HCT116 (cell line): ENCODE results near the gene AKT3. TPM values are rescaled to one million over a fixed set of nuclear protein-coding genes. Genes with fewer than 3 reads are reported as not detected.

ENCODE experiments used
- ATAC-seq: fragments of 200-7000 bp; cut with Tn5 transposase; 2 replicates; pipeline ENCODE4 v1.9.1; 2020; ENCODE audit warnings: mild to moderate bottlenecking, moderate library complexity
- BruUV-seq: library from RNA; stranded (reverse); fragments of 400-500 nt; replicated peaks from 2 replicates; lab custom pipeline; 2021; lab: Mats Ljungman, UMichigan
- CTCF ChIA-PET: fragments of 300-600 bp; sonication (Branson Sonifier 250); formaldehyde crosslinking; loops from one replicate; lab custom pipeline; 2021; ENCODE audit warnings: antibody characterized with exemption; lab: Charles Lee
- POLR2A ChIA-PET: fragments of 300-600, 350-600 bp; sonication (Branson Sonifier 250); formaldehyde crosslinking; loops from one replicate; lab custom pipeline; 2021; ENCODE audit warnings: antibody characterized with exemption; lab: Charles Lee
- RAD21 ChIA-PET, 2 experiments: fragments of 300-600 bp; sonication (Branson Sonifier 250); formaldehyde crosslinking; loops; one replicate each; lab custom pipeline; 2023; ENCODE audit warnings: low total read pairs in 2 of 2; ENCODE audit not compliant: uncharacterized antibody in 2 of 2, unreplicated experiment in 2 of 2, low non-redundant PET in 1 of 2; lab: Charles Lee
- DNase-seq: peaks from one replicate; pipeline ENCODE4 v3.0.0-alpha.2; 2010; ENCODE audit warnings: low read depth, low spot score
- H2AFZ ChIP-seq: fragments of 200-600 bp; shearing (Covaris generic), sonication (generic); 2 replicates; pipeline ENCODE4 v1.6.1; 2017; ENCODE audit warnings: low read depth, mixed run types, mixed read lengths, antibody characterized with exemption, low read length; ENCODE audit not compliant: poor library complexity, severe bottlenecking
- H3K27ac ChIP-seq: 2 replicates; pipeline ENCODE4 v1.5.1; 2012; ENCODE audit warnings: low read depth, low read length
- H3K27me3 ChIP-seq: fragments of 200-600 bp; sonication (generic); 2 replicates; pipeline ENCODE4 v1.6.1; 2016; ENCODE audit warnings: mixed run types, low read length, mixed read lengths; ENCODE audit not compliant: insufficient read depth
- H3K36me3 ChIP-seq, 2 experiments: fragments of 200-500 bp in 1 of 2; fragments of 200-600 bp in 1 of 2; sonication (Bioruptor generic) in 1 of 2; sonication (generic) in 1 of 2; 2 replicates each; pipeline versions ENCODE4 v1.5.1 to v1.6.1; 2014 to 2016; ENCODE audit warnings: low read length in 2 of 2, inconsistent platforms in 1 of 2, mixed read lengths in 1 of 2, mixed run types in 1 of 2; ENCODE audit not compliant: insufficient read depth in 2 of 2, control insufficient read depth in 1 of 2
- H3K4me1 ChIP-seq, 2 experiments: fragments of 200-600 bp in 1 of 2; sonication (generic) in 1 of 2; 2 replicates each; pipeline versions ENCODE4 v1.5.1 to v1.6.1; 2012 to 2017; ENCODE audit warnings: low read length in 2 of 2, inconsistent platforms in 1 of 2, mild to moderate bottlenecking in 1 of 2, mixed read lengths in 1 of 2, mixed run types in 1 of 2, moderate library complexity in 1 of 2; ENCODE audit not compliant: insufficient read depth in 2 of 2, control insufficient read depth in 1 of 2
- H3K4me2 ChIP-seq: fragments of 200-600 bp; sonication (generic); 2 replicates; pipeline ENCODE4 v1.6.1; 2017; ENCODE audit warnings: mixed run types, low read length, mixed read lengths
- H3K4me3 ChIP-seq, 2 experiments: fragments of 200-600 bp in 1 of 2; sonication (generic) in 1 of 2; replicated peaks in 1 of 2; 2 replicates each; pipeline ENCODE4 v1.5.1; 2011 to 2016; ENCODE audit warnings: low read length in 2 of 2, control low read depth in 1 of 2, low read depth in 1 of 2, mild to moderate bottlenecking in 1 of 2, mixed read lengths in 1 of 2, mixed run types in 1 of 2
- H3K79me2 ChIP-seq: fragments of 200-600 bp; sonication (generic); 2 replicates; pipeline ENCODE4 v1.6.1; 2017; ENCODE audit warnings: mild to moderate bottlenecking, mixed run types, low read length, moderate library complexity, mixed read lengths; ENCODE audit not compliant: insufficient read depth
- H3K9ac ChIP-seq: fragments of 200-600 bp; sonication (generic); 2 replicates; pipeline ENCODE4 v1.6.1; 2016; ENCODE audit warnings: low read length, mixed read lengths
- H3K9me2 ChIP-seq: fragments of 200-600 bp; sonication (generic), shearing (Covaris generic); 2 replicates; pipeline ENCODE4 v1.6.1; 2017; ENCODE audit warnings: mixed run types, mild to moderate bottlenecking, moderate library complexity; ENCODE audit not compliant: insufficient read depth
- H3K9me3 ChIP-seq, 2 experiments: fragments of 200-500 bp in 1 of 2; fragments of 200-600 bp in 1 of 2; sonication (Bioruptor generic) in 1 of 2; sonication (generic) in 1 of 2; 2 replicates each; pipeline ENCODE4 v1.6.1; 2014 to 2017; ENCODE audit warnings: low read length in 2 of 2, mixed read lengths in 2 of 2, inconsistent platforms in 1 of 2, low read depth in 1 of 2, mild to moderate bottlenecking in 1 of 2, mixed run types in 1 of 2, moderate library complexity in 1 of 2; ENCODE audit not compliant: control insufficient read depth in 1 of 2, insufficient read depth in 1 of 2
- H4K20me1 ChIP-seq: fragments of 200-600 bp; sonication (generic), shearing (Covaris generic); 2 replicates; pipeline ENCODE4 v1.6.1; 2017; ENCODE audit warnings: mixed run types, mild to moderate bottlenecking, moderate library complexity; ENCODE audit not compliant: insufficient read depth
- CEBPB ChIP-seq: IDR thresholded peaks from 2 replicates; pipeline ENCODE4 v1.6.1; 2012; ENCODE audit warnings: low read depth
- EGR1 ChIP-seq: IDR thresholded peaks from 2 replicates; pipeline ENCODE4 v1.6.1; 2012; ENCODE audit warnings: low read depth
- EZH2 ChIP-seq: fragments of 200-600 bp; sonication (generic); IDR thresholded peaks from 2 replicates; pipeline ENCODE4 v1.6.1; 2017; ENCODE audit warnings: antibody characterized with exemption, mixed run types
- EZH2phosphoT487 ChIP-seq: fragments of 200-600 bp; IDR thresholded peaks from 2 replicates; pipeline ENCODE4 v1.6.1; 2018; ENCODE audit warnings: antibody characterized with exemption, borderline replicate concordance
- RAD21 ChIP-seq: IDR thresholded peaks from 2 replicates; pipeline ENCODE4 v1.6.1; 2012; ENCODE audit warnings: low read depth, mild to moderate bottlenecking
- SRF ChIP-seq: IDR thresholded peaks from 2 replicates; pipeline ENCODE4 v1.6.1; 2012; ENCODE audit warnings: low read depth
- TCF7L2 ChIP-seq: IDR thresholded peaks from 2 replicates; pipeline ENCODE4 v1.7.0; 2011; ENCODE audit warnings: borderline replicate concordance, inconsistent platforms; ENCODE audit not compliant: insufficient read depth, insufficient read length; ENCODE audit errors: extremely low read depth
- YY1 ChIP-seq: IDR thresholded peaks from 2 replicates; pipeline ENCODE4 v1.6.1; 2011; ENCODE audit warnings: low read length, low read depth, moderate library complexity, mild to moderate bottlenecking; ENCODE audit not compliant: insufficient replicate concordance; ENCODE audit errors: extremely low read depth
- ZFX ChIP-seq: fragments of 450-650 bp; IDR thresholded peaks from 2 replicates; pipeline ENCODE4 v1.6.1; 2017
- ZNF274 ChIP-seq: fragments of 200-500 bp; sonication (Bioruptor generic); IDR thresholded peaks from 2 replicates; pipeline ENCODE4 v1.6.1; 2014; ENCODE audit warnings: mild to moderate bottlenecking, low read depth, low read length, inconsistent platforms
- intact Hi-C: fragments of 100-400 bp; cut with micrococcal nuclease; formaldehyde crosslinking; loops from 2 replicates; pipeline ENCODE4 v1.10.0; 2022
- total RNA-seq: library from RNA; stranded (reverse); gene quantifications from one replicate; pipeline ENCODE4 v1.2.1, GENCODE V29; 2021; ENCODE audit not compliant: unreplicated experiment
- TF ChIP-seq, protein P1 (sequence below): IDR thresholded peaks from 2 replicates; pipeline ENCODE4 v1.6.1; 2012
- TF ChIP-seq, protein P2 (sequence below), 3 experiments: fragments of 200-600 bp in 1 of 3; sonication (generic) in 1 of 3; IDR thresholded peaks in 2 of 3; conservative IDR thresholded peaks in 1 of 3; 2 replicates each; pipeline ENCODE4 v1.5.1; 2012 to 2017; ENCODE audit warnings: low read depth in 2 of 3, low read length in 2 of 3, antibody characterized with exemption in 1 of 3, borderline replicate concordance in 1 of 3, control low read depth in 1 of 3, mild to moderate bottlenecking in 1 of 3, mixed read lengths in 1 of 3, mixed run types in 1 of 3, moderate library complexity in 1 of 3; ENCODE audit not compliant: insufficient read depth in 1 of 3
- TF ChIP-seq, protein P3 (sequence below): IDR thresholded peaks from 2 replicates; pipeline ENCODE4 v1.6.1; 2011; ENCODE audit warnings: mild to moderate bottlenecking, low read length, moderate library complexity; ENCODE audit not compliant: insufficient replicate concordance; ENCODE audit errors: extremely low read depth
- TF ChIP-seq, protein P4 (sequence below): IDR thresholded peaks from 2 replicates; pipeline ENCODE4 v1.6.1; 2012

Gene AKT3
- total RNA-seq, 1 experiment from 2014 or later = 0.49 TPM

DNA sequence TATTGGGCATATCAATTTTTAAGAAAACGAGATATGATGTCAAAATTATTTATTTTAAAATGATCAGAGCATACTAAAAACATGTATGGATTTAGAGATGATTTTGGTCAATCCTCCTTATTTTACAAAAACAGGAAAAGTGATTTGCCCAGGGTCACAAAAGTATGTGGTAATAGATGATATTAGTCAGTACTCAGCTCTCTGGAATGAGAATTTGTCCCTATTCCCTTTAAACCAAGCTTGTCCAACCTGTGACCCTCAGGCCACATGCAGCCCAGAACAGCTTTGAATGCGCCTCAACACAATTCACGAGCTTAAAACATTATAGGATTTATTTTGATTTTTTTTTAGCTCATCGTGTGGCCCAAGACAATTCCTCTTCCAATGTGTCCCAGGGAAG lies 104.7 kb downstream of the AKT3 start:
- ATAC-seq (no peak), DNase-seq (no peak)
- Histone ChIP-seq H3K27ac (no peak overlapping the region), H3K4me1 (no peaks in the 10 kb centered on the region), H3K79me2 (no peaks in the 10 kb centered on the region), H3K9me2 (no peaks in the 10 kb centered on the region), H4K20me1 (no peaks in the 10 kb centered on the region), H3K4me2 (no peak overlapping the region), H2AFZ (no peak overlapping the region), H3K36me3 (no peaks in the 10 kb centered on the region), H3K9me3 (no peaks in the 10 kb centered on the region), H3K9ac (no peak overlapping the region), H3K27me3 (peaks cover 5% of the 10 kb centered on the region; the same call in 1 of the 2 replicates), H3K4me3 (no peak overlapping the region)
- intact Hi-C loops = no loop called here
- RAD21 ChIA-PET = no interaction called here
- TF ChIP-seq ZNF274 = no peak
- no peak for TF ChIP-seq EZH2
- TF ChIP-seq, protein P1, sequence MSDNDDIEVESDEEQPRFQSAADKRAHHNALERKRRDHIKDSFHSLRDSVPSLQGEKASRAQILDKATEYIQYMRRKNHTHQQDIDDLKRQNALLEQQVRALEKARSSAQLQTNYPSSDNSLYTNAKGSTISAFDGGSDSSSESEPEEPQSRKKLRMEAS = no peak
- TF ChIP-seq YY1 = no peak
- TF ChIP-seq EGR1 = no peak
- TF ChIP-seq, protein P2, sequence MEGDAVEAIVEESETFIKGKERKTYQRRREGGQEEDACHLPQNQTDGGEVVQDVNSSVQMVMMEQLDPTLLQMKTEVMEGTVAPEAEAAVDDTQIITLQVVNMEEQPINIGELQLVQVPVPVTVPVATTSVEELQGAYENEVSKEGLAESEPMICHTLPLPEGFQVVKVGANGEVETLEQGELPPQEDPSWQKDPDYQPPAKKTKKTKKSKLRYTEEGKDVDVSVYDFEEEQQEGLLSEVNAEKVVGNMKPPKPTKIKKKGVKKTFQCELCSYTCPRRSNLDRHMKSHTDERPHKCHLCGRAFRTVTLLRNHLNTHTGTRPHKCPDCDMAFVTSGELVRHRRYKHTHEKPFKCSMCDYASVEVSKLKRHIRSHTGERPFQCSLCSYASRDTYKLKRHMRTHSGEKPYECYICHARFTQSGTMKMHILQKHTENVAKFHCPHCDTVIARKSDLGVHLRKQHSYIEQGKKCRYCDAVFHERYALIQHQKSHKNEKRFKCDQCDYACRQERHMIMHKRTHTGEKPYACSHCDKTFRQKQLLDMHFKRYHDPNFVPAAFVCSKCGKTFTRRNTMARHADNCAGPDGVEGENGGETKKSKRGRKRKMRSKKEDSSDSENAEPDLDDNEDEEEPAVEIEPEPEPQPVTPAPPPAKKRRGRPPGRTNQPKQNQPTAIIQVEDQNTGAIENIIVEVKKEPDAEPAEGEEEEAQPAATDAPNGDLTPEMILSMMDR (IDR thresholded peaks at IDR 0.05 in 2 of 3, conservative IDR thresholded peaks at IDR 0.05 in 1 of 3; ENCODE audit: borderline replicate concordance in 1 of 3, insufficient read depth in 1 of 3, low read depth in 2 of 3, low read length in 2 of 3) = no peak
- TF ChIP-seq ZFX = no peak
- TF ChIP-seq EZH2phosphoT487 = no peak
- POLR2A ChIA-PET = no interaction called here
- CTCF ChIA-PET = no interaction called here
- no TSS peak for BruUV-seq

DNA sequence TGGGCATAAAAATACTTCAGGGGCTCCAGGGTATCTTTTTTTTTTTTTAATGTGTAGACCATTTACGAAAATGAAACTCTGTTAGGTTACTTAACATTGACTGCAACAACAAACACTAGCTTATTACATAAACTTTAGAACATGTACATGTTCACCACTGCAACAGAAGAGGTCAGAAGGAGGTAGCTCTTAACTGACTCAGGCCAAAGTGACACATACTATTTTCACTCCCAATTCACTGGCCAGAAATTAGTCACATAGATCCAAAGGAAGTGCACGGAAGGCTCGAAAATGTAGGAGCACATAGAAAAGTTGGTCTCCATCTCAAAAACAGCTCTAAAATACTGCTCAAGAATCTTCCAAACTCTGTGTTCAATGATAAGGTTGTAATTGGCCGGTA lies 107.2 kb downstream of the AKT3 start:
- DNase-seq (no peak), ATAC-seq (no peak)
- no peak overlapping the region for H3K4me2 ChIP-seq
- no peaks in the 10 kb centered on the region for H3K79me2 ChIP-seq
- no peak overlapping the region for H3K4me3 ChIP-seq
- RAD21 ChIA-PET = no interaction called here
- H4K20me1 ChIP-seq = no peaks in the 10 kb centered on the region
- no peaks in the 10 kb centered on the region for H3K4me1 ChIP-seq
- POLR2A ChIA-PET = no interaction called here
- intact Hi-C loops = no loop called here
- H3K27me3 ChIP-seq = peaks cover 17% of the 10 kb centered on the region
- no peak overlapping the region for H3K9ac ChIP-seq
- no TSS peak for BruUV-seq
- no peaks in the 10 kb centered on the region for H3K9me3 ChIP-seq
- no peak overlapping the region for H3K27ac ChIP-seq
- H3K9me2 ChIP-seq = no peaks in the 10 kb centered on the region
- no peak overlapping the region for H2AFZ ChIP-seq
- no peaks in the 10 kb centered on the region for H3K36me3 ChIP-seq
- CTCF ChIA-PET = no interaction called here
- TF ChIP-seq CEBPB (no peak), ZFX (no peak), SRF (no peak), TCF7L2 (no peak), RAD21 (no peak)
- TF ChIP-seq, protein P3, sequence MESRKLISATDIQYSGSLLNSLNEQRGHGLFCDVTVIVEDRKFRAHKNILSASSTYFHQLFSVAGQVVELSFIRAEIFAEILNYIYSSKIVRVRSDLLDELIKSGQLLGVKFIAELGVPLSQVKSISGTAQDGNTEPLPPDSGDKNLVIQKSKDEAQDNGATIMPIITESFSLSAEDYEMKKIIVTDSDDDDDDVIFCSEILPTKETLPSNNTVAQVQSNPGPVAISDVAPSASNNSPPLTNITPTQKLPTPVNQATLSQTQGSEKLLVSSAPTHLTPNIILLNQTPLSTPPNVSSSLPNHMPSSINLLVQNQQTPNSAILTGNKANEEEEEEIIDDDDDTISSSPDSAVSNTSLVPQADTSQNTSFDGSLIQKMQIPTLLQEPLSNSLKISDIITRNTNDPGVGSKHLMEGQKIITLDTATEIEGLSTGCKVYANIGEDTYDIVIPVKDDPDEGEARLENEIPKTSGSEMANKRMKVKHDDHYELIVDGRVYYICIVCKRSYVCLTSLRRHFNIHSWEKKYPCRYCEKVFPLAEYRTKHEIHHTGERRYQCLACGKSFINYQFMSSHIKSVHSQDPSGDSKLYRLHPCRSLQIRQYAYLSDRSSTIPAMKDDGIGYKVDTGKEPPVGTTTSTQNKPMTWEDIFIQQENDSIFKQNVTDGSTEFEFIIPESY = no peak
- TF ChIP-seq, protein P4, sequence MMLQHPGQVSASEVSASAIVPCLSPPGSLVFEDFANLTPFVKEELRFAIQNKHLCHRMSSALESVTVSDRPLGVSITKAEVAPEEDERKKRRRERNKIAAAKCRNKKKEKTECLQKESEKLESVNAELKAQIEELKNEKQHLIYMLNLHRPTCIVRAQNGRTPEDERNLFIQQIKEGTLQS = no peak
